GM21381 (cell line): Measurements from ENCODE around the gene MYO9B.

Experiments used
- ATAC-seq: cut with Tn5 transposase; IDR thresholded peaks from one replicate; pipeline ENCODE4 v1.9.1; 2021; ENCODE audit warnings: mild to moderate bottlenecking, moderate library complexity; ENCODE audit not compliant: unreplicated experiment

MYO9B gene

DNA sequence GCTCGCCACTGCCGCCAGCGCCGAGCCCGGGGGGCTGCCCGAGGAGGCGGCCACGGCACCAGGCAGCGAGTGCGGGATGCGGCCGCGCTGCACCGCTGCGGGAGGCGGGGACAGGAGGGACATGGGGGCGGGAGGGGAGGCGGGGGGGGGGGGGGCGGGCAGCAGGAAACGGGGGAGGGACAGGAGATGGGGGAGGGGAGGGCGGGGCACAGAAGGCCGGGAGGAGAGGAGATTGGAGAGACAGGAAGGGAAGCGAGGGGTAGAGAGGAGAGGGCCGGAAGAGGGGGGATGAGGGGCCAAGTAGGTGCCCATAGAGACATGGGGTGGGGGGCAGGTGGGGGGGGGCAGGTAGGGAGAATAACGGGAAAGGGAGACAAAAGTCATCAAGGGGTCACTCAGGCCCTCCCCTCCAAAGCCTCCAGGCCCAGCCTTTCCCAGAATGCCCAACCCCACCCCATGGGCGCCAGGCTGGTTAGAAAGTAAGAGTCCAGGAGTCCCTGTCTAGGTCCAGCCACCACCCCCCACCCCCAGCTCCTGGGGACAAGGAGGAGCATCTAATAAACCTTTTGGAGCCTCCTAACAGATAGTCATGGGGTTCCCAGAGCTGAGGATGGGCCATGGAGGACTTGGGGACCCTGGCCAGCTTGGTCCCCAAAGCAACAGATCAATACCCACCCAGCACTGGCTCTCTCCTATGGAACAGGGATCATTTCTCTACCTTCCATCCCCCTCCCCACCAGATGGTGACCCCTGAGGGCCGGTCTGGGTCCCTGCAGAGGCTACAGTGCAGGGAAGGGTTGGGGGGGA is 160.6 kb downstream of the MYO9B start:
- ATAC-seq, result peak; percentile 22

DNA sequence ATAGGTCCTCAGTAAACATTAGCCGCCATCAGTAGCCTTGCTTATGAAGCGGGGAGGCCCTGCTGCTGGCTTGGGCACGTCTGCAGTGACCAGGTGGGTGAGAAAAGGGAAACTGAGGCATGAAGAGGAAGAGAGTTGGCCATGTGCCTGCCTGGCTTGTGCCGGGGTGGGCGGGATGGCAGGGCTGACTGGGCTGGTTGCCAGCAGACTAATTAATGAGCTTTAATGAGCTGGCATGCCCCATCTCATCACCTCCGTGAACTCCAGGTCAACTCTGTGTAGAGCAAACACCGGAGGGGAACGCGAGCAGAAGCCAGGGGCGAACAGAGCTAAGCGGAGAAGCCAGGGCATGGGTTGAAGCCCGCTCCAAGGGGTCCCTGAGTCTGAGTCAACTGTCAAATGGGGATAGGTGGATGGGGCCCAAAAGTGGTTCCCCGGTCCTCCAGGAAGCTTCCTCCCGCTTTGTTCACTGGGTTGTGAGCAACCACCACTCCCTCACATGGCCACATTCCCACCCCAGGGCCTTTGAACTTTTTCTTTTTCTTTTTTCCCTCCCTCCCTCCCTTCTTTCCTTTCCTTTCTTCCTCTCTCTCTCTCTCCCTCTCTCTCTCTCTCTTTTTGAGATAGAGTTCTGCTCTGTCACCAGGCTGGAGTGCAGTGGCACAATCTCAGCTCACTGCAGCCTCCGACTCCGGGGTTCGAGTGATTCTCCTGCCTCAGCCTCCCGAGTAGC is 161.4 kb downstream of the MYO9B start:
- no peak for ATAC-seq

DNA sequence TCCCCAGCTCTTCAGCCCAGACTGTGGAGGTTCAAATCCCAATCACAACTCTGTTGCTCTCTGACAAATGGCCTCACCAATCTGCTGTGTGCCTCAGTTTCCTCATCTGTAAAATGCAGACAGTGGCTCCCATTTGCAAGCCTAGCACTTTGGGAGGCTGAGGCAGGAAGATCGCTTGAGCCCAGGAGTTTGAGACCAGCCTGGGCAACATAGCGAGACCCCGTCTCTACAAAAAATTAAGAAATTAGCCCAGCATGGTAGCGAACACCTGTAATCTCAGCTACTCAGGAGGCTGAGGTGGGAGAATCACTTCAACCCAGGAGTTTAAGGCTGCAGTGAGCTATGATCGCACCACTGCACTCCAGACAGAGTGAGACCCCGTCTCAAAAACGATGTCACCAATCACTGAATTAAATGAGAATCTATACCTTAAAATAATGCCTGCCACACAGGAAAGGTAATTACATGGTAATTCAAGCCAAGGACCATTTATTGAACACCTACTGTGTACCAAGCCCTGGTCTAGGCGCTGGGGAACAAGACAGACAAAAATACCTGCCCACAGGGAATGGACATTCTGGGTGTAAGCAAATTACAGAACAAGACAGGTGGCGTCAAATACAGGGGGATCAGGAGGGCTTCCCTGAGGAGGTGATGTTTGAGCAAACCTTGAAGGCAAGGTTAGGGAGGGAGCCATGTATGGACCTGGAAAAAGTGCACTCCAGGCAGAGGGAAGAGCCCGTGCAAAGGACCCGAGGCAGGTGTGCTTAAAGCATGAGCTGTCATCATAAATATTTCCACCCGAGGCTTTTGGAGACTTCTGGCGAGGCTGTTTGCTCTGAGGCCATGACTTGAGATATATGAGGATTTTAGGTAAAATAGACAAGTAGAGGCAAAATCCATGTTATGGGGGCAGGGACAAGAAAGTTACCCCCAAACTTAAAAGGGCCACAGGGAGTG is 162.4 kb downstream of the MYO9B start:
- no peak for ATAC-seq

DNA sequence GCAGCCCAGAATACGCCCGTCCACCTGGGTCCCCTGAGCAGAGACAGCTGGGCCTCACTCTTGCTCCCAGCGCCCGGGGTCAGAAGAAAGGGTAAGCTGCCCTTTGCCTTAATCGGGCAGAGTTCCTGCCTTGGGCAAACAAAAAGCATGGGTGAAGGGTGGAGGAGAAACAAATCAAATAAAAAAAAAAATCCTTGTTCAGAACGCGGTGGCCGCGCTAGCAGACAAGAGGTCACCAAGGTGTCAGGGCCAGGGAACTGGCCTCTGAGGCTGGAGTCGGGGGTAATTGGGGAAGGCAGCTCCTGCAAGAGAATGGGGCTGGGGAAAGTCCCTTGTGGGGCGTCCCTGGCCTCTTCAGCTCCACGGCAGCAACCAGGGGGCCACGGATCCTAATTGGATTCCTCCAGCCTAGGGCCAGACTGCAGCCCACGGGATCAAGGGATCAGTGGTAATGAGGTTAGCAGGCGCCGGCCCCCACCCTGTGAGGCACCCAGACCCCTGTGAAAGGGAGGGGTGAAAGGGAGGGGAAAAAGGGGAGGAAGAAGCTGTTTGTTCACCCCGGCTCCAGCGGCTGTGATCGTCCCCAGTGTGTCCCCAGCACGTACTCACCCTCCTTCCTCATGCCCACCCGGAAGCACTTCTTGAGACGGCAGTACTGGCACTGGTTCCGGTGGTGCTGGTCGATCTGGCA is 164.6 kb downstream of the MYO9B start:
- ATAC-seq, result no peak

DNA sequence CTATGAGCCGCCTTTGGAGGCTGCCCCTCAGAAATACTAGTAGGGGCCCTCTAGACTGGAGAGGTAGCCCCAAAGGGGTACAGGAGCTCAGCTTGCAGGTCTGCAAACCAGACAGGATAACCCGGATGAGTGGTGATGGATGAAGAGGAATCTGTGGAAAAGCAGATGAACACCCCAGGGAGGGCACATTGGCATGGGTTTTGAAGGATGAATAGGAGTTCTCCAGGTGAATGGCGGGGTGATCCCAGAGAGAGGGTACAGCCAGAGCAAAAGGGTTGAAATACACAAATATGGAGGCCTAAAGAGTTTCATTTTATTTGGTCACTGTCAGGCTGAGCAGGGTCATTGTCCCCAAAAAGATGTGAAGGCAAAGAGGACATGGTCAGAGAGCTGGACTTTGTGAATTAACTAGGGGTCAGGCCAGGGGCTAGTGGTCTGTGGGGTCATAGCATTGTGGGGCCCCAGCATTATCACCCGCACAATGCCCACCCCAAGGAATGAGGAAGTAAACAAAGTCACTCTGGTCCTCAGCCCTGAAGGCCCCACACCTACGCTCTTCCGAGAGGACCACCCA is 165.3 kb downstream of the MYO9B start:
- no peak for ATAC-seq

DNA sequence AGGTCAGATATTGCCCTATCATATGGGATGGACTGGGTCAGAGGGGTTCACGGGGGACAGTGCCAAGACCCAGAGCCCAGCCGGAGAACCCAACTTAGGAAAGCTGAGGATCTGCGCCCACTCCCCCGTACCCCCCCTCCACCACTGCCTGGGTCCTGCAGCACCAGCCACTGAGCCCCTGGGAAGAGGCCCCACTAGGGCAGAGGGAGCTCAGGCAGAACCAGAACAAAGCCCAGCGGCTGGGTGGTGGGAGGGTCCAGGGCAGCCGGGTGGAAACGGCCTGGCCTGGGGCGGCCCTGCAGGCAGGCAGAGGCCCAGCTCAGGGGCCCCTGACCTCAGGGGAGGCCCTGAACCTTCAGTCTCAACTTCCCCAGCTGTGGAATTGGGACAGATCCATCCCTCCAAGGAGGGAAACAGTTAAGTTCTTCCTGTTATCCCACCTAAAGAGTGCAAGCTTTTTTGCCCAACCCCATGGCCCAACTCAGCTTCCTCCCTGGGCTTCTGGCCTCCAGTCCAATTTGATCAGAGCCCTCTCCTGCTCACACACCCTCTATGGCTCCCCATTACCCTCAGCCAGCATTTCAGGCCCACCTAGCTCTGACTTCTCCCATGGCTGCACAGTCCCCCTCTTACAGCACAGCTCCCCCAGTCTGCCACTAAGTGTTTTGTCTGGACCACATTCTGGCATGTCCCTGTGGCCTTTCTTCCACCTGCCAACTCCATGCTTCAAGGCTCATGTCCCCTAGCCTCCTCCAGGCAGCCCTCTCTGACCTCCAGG is 167.0 kb downstream of the MYO9B start:
- no peak for ATAC-seq

DNA sequence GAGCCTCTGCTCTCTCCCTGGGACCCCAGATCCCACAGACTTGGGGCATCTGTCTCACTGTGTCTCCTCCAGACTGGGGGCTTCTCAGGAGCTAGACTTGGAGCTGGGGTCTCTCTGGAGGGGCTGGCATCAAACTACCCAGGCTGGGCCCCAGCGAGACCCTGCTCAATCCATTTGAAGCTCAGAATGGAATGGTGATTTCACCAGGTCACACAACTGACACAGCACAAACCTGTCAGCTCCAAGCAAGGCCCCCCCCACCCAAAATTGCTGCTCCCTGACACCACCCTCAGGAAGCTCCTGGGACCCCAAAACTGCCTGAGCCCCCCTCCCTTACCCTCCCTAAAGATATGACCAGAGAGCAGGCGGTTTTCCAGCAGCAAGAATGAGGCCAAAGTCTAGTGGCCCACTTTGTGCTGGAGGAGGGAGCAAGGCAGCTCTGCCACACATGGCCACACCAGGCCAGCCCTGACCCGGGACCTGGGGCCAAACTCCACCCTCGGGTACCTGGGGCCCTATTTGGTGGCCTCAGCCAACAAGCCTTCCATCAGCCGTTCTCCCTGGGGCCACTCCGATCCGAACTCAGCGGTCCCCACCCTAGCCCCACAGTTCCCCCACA is 167.7 kb downstream of the MYO9B start:
- no peak for ATAC-seq

DNA sequence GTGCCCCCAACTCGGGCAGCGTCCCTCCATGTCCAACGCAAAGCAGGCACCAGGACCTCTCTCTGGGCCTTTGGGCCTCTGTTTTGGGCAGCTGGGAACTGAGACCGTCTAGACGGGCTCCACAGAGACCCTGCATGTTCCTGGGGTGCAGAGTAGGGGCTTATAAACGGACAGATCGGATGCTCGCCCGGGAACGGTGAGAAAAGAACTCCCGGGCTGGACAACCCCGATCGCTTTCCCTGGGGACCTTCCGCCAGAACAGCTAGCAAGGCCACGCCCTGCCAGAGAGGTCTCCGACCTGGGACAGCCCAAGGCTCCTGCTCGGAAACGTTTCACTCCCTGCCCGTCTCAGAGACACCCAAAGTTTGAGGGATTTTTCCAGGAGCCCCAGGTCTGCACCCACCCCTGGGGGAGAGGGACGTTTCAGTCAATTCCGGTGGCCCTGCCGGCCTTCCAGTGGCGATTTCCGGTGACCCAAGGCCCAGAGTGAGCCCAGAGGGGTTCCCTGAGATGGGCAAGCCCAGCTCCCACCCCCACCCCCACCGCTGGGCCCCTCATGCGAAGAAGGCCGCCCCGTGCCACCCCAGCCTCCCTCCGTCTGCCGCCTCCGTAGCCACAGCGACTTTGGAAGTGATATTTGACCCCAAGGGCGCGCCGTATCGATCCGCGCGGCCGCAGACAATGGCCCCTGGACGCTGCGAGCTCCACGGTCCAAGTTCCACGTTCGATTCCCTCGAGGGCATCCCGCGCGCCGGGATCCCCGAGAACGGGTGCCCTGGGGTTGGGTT is 168.4 kb downstream of the MYO9B start:
- no peak for ATAC-seq

DNA sequence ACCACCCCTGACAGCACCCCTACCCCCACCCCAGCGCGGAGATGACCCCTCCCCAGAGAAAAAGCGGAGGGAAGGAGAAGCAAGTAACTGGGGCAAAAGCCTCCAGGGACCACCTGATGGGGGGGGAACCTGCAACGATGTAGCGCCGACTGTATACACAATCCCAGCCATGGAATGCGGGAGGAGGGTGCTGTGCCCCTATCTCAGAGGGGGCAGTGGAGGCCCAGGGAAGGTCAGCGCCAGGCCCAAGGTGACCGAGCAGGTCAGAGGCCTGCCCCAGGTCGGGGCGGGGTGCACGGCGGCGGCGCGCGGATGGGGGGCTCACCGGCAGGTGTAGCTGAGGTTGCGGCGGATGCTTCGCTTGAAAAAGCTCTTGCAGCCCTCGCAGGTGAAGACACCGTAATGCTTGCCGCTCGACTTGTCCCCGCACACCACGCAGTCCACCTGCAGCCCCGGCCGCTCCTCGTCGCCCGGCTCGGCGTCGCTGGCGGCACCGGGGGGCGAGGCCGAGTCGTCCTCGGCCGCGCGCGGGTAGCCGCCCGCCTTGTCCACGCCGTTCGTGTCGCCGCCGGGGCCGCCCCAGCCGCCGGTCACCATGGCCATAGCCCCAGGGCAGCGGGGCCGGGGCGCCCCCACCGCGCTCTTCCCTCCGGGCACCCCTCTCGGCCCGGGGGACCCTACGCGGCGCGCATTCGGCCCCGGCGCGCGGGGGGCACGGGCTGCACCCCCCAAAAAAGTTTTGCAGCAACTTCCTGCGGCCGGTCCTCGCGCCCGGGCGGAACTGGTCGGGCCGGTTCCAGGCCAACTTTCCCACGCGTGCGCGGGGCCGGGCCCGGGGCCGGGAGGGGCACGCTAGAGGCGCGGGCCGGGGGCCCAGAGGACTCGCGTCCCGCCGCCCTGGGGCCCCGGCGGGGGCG is 169.3 kb downstream of the MYO9B start:
- peak; percentile 15 for ATAC-seq

DNA sequence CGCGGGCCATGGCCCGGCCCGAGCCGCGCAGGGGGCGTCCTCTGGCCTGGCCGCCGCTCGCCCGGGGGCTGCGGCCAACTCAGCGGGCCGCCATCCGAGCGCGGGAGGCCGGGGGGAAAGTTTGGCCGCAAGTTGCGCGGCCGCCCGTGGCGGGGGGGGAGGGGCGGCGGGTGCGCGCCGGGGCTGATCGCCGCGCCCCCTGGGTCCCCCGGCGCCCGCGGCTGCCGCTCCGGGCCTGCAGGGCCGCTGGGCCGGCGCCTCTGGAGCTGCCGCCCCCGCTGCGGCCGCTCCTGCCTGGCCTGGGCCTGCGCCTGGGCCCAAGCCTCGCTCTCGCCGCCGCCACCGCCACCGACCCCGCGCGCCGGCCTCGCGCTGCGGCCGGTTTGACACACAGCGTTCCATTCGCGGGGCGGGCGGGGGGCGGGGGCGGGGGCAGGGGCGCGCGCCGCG is 170.0 kb downstream of the MYO9B start, which contains the start of gene NR2F6:
Gene NR2F6, minus strand, starts transcription at position 385 of the 450 bp plus-strand sequence. CDS start 699 bp downstream, outside the sequence.
- ATAC-seq, result no peak

DNA sequence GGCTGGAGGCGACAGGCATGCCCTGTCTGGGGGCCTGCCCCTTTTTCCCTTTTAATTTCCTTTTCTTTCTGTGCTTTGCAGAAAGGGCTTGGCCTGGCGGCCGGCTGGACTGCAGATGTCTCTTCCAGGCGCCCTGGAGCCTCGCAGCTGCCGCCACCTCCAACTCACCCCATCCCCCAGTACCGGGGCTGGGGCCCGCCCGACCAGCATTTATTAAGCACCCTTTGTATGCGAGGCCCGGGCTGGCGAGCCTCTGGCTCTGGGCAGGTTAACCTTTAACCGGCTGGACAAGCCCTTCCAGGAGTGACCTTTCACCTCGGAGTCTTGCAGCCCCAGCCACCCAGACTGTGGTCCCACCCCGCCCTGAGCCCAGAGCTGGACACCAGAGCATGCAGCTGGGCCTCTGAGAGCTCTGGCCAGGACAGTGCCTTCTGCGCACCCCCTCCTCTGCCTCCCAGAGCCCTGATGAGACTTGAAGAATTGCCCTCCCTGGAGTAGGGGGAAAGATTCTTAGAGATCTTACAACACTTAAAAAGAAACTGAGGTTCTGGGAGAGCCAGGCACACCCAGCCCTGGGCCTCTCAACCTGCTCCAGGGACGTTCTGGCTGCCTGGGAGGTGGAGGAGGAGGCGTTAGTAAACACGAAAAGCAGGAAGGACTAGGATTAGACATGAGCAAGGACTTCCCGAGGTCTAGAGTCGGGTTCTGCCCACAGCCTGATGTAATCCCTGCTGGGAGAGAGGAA is 171.3 kb downstream of the MYO9B start:
- no peak for ATAC-seq

DNA sequence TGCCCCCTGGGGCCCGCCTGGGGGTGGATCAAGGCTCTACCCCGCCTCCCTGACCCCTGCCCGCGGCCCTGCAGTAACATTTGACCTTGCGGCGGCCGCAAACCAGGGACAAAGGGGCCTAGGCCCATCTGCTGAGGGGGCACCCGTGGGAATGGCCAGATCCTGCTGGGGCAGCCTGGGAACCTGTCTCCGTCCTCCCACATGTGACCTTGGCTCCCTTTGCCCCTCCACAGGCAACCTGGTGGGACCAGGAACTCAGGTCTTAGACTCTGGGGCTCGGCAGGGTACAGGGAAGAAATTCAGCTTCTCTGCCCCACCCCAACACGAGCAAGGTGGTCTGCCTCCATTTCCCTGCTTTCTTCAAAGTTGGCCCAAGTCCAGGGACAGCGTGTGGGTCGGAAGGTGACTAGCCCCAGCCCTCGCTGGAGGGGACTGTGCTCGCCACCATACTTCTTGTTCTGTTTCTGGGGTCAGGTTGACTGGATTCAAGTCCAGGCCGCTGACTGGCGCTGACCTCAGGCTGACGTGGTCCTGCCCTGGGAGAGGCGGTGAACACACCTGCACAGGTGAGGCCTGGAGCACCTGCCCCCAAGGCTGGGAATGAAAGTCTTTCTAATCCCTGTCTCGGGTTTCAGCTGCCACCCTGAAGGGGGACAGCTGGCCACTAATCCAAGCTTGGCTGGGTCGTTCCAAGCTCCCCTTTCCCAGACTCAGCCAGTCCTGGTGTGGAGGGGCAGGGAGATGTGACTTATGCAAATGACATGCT is 172.6 kb downstream of the MYO9B start:
- no peak for ATAC-seq

DNA sequence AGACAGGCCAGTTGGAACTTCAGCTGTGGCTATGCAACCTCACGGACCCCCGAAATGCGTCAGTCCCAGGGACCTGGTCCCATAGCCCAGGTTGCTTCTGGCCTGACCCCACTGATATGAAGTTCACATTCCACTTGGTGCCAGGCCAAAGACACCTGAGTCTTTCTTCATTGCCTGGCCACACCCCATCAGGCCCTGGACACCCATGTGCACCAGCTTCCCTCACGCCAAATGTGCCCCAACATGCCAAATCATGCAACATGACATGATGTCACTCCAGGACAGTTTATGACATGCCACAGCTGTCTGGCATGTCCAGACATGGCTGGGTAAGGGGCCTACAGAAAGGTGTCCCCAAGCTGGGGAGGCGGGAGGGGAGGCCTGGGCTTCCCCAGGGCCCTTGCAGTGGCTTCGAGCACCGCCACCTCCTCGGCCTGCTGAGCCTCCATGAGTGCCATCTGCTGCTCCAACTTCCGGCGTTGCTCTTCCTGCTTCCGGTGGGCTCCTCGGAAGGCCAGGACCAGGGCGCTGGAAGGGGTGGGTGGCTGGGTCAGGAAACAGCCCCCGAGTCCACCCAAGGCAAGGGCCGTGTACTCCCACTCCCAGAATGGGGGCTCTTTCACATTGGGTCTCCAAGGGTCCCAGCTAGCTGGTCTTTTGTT is 174.4 kb downstream of the MYO9B start:
- no peak for ATAC-seq

DNA sequence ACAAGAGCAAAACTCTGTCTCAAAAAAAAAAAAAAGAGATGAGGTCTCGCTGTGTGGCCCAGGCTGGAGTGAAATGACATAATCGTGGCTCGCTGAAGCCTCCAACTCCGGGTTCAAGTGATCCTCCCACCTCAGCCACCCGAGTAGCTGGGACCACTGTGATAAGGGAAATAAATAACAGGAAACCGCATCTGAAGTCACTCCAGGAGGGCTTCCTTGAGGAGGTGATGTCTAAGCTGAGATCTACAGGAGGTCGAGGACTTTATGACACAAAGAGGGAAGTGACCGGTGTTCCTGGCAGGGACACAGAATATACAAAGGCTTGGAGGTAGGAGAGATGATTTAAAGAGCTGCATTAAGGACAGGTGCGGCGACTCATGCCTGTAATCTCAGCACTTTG is 179.1 kb downstream of the MYO9B start:
- no peak for ATAC-seq

DNA sequence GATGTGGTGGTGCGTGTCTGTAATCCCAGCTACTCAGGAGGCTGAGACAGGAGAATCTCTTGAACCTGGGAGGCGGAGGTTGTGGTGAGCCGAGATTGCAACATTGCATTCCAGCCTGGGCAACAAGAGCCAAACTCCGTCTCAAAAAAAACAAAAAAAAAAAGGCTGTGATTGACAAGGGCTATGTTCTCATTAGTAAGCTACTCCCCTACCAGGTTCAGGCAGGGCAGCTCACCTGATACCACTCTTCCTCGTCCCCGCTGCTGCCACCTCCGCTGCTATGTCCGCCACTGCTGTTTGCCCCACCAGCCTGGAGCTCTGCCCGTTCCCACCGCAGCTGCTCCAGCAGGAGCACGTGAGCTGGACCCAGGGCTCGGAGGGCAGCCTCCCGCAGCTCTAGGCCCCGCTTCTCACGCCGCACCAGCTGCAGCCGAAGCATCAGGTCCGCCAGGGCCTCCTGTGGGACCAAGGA is 179.6 kb downstream of the MYO9B start:
- ATAC-seq, result no peak
